NCI-H510A treated with DMSO at 0.1 percent for 48 hours (cell line): ENCODE data around the gene RYR1.
A peak's percentile ranks its signal among the peaks of the same experiment; 100 is the strongest.
"Not testable (repeated sequence)": the region's sequence is repeated elsewhere in the genome, so short reads cannot be mapped to it uniquely, and the experiment has no call there.

Experiments
- DNase-seq: peaks from one replicate; lab custom pipeline; 2025; lab: John Stamatoyannopoulos, UW

RYR1 gene

GRCh38 chr19:38514812-38515633 lies 81.5 kb downstream of the RYR1 start:
- DNase-seq = peak; percentile 54

- no peak for DNase-seq
Observed at GRCh38 chr19:38515896-38516295, 82.4 kb downstream of the RYR1 start.

GRCh38 chr19:38516802-38517201 lies 83.3 kb downstream of the RYR1 start:
- no peak for DNase-seq

GRCh38 chr19:38517321-38517720 lies 83.8 kb downstream of the RYR1 start:
- no peak for DNase-seq

- DNase-seq = not testable (repeated sequence)
Observed at GRCh38 chr19:38517980-38518379, 84.5 kb downstream of the RYR1 start.

GRCh38 chr19:38519168-38519567 lies 85.7 kb downstream of the RYR1 start:
- no peak for DNase-seq

GRCh38 chr19:38519988-38520387 lies 86.5 kb downstream of the RYR1 start:
- no peak for DNase-seq

GRCh38 chr19:38522915-38523314 lies 89.4 kb downstream of the RYR1 start:
- no peak for DNase-seq

GRCh38 chr19:38523319-38523718 lies 89.8 kb downstream of the RYR1 start:
- DNase-seq = no peak

- no peak for DNase-seq
Observed at GRCh38 chr19:38524369-38524768, 90.9 kb downstream of the RYR1 start.

GRCh38 chr19:38524994-38525634 lies 91.6 kb downstream of the RYR1 start:
- DNase-seq = no peak

- no peak for DNase-seq
Observed at GRCh38 chr19:38526430-38526829, 92.9 kb downstream of the RYR1 start.

- DNase-seq = no peak
Observed at GRCh38 chr19:38527466-38528136, 94.1 kb downstream of the RYR1 start.

- no peak for DNase-seq
Observed at GRCh38 chr19:38528213-38528755, 94.8 kb downstream of the RYR1 start.

GRCh38 chr19:38528931-38529330 lies 95.4 kb downstream of the RYR1 start:
- no peak for DNase-seq

GRCh38 chr19:38531515-38531914 lies 98.0 kb downstream of the RYR1 start:
- no peak for DNase-seq

- DNase-seq = no peak
Observed at GRCh38 chr19:38532939-38533338, 99.4 kb downstream of the RYR1 start.

- DNase-seq = no peak
Observed at GRCh38 chr19:38534574-38534973, 101.1 kb downstream of the RYR1 start.

GRCh38 chr19:38535212-38535611 lies 101.7 kb downstream of the RYR1 start:
- DNase-seq = no peak

- no peak for DNase-seq
Observed at GRCh38 chr19:38537071-38537936, 103.8 kb downstream of the RYR1 start.

- DNase-seq = no peak
Observed at GRCh38 chr19:38538386-38538785, 104.9 kb downstream of the RYR1 start.
